GM06990 (cell line): ENCODE results near the gene STK39.
A peak's percentile ranks its signal among the peaks of the same experiment; 100 is the strongest.

Experiments
- DNase-seq: peaks from one replicate; pipeline ENCODE4 v3.0.0-alpha.2; 2011; ENCODE audit not compliant: insufficient read length; ENCODE audit errors: extremely low read depth
- H3K27me3 ChIP-seq: replicated peaks from 2 replicates; pipeline ENCODE4 v1.6.0; 2011; ENCODE audit warnings: low read length; ENCODE audit not compliant: control insufficient read depth, insufficient read depth
- H3K36me3 ChIP-seq: 2 replicates; pipeline ENCODE4 v1.5.1; 2011; ENCODE audit warnings: low read length; ENCODE audit not compliant: control insufficient read depth, insufficient read depth
- H3K4me3 ChIP-seq: replicated peaks from 2 replicates; pipeline ENCODE4 v1.5.1; 2011; ENCODE audit warnings: low read depth, mild to moderate bottlenecking, control low read depth, low read length
- TF ChIP-seq, protein P1 (sequence below): IDR thresholded peaks from 2 replicates; pipeline ENCODE4 v1.5.1; 2011; ENCODE audit warnings: low read length, control low read depth, mild to moderate bottlenecking, inconsistent platforms; ENCODE audit not compliant: insufficient read depth, poor library complexity, severe bottlenecking

STK39 gene

DNA sequence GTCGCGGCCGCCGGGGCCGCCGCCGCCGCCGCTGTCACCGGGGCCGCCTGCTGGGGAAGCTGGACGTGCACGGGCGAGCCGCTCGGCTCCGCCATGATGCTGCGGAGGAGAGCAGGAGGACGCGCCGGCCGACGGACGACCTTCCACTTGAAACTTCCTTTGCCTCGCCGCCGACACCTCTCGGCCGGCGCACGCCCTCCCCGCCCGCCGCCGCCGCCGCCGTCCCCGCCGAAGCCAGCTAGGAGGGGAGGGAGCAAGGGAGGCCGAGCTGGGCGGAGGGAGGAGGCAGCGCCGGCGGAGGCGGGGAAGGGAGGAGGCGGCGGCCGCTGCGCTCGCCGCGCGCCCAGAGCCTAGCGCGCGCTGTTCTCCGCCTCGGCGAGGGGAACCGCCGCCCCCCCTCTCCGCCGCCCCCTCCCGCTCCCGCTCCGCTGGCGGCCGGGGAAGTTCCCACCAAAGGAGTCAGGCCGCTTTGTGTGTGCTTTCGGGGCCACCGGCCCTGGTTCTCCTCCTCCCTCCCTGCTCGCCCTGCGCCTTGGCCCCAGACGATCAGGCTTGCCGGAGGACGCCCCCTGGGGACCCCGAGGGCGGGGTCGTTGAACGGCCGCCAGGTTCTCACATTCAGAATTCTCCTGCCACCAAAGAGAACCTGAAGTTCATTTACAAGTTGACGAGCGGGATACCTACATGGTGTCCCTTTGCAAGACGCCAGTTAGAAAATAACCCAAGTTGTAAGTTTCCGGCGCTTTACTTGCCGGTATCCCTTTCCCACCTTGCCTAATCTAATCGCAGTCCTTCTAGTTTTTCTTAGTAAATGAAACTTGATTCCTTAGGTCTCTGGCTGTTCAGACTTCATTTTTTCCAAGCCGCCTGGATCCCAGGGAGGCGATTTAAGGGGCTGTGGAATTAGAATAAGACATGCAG lies at the start of gene STK39:
TSS of gene STK39 (minus strand) at position 255 of the 921 bp plus-strand sequence. CDS start at position 95, 160 bp downstream.
- H3K27me3 ChIP-seq, result peaks cover 2% of the 10 kb centered on the region
- TF ChIP-seq, protein P1, sequence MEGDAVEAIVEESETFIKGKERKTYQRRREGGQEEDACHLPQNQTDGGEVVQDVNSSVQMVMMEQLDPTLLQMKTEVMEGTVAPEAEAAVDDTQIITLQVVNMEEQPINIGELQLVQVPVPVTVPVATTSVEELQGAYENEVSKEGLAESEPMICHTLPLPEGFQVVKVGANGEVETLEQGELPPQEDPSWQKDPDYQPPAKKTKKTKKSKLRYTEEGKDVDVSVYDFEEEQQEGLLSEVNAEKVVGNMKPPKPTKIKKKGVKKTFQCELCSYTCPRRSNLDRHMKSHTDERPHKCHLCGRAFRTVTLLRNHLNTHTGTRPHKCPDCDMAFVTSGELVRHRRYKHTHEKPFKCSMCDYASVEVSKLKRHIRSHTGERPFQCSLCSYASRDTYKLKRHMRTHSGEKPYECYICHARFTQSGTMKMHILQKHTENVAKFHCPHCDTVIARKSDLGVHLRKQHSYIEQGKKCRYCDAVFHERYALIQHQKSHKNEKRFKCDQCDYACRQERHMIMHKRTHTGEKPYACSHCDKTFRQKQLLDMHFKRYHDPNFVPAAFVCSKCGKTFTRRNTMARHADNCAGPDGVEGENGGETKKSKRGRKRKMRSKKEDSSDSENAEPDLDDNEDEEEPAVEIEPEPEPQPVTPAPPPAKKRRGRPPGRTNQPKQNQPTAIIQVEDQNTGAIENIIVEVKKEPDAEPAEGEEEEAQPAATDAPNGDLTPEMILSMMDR, result no peak
- peak within 1 kb of the TSS; percentile 54 for H3K4me3 ChIP-seq
- no peaks in the 10 kb centered on the region for H3K36me3 ChIP-seq
- DNase-seq, result peak; percentile 52

DNA sequence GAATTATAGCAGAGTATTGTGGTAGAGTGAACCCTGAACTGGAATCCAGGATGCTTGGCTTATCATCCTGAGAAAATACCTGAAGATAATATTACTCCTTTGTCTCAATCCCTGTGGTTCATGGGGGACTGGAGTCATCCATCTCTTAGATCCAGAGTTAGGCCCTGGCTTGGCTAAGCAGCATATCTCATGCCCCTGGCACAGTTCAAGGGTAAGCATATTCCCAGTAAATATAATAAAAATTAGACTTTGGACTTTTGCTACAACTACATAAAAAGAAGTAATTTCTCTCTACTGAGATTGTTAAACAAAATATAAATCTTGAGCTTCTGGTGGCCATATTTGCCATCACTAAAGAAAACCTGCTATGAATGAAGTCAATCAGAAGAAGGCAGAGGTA lies 47.7 kb upstream of the STK39 start:
- Histone ChIP-seq H3K27me3 (no peaks in the 10 kb centered on the region), H3K36me3 (no peaks in the 10 kb centered on the region), H3K4me3 (no peak overlapping the region)
- DNase-seq, result no peak
- TF ChIP-seq, protein P1, result no peak

DNA sequence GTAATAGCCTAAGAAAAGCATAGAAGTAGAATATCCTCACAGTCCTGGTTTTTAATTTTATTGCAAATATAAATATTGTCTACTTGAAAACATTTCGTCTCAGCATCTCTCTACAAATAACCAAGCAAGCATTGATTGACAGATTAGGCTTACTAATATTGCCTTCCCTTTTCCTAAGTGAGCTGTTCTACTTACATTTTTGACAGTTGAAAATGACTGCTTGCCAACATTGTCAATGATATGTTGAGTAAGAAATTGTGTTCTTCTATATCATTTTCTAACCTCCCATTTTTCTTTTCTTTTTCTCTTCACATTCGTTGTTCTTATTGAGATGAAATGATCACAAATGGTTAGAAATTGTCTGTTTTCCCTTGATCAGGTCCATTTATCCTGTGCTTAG lies 47.0 kb upstream of the STK39 start:
- H3K4me3 ChIP-seq, result no peak overlapping the region
- TF ChIP-seq, protein P1, result no peak
- DNase-seq, result no peak
- H3K27me3 ChIP-seq, result no peaks in the 10 kb centered on the region
- H3K36me3 ChIP-seq, result no peaks in the 10 kb centered on the region

DNA sequence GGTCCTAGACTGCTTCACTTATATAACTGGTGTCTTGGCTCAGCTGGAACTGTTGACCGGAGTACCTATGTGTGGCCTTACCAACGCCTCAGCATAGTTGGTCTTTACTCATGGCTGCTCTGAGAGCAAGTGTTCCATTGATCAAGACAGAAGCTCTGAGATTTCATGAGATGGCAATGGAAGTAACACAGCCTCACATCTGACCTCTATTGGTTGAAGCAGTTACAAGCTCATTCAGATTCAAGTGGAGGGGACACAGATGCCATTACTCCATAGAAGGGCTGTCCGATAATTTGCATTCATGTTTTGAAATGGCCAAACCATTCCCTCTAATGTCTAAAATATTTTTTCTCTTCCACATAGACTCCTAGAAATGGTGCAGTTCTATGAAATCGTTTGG lies 46.4 kb upstream of the STK39 start:
- DNase-seq, result no peak
- Histone ChIP-seq H3K4me3 (no peak overlapping the region), H3K36me3 (no peaks in the 10 kb centered on the region), H3K27me3 (no peaks in the 10 kb centered on the region)
- TF ChIP-seq, protein P1, result no peak

DNA sequence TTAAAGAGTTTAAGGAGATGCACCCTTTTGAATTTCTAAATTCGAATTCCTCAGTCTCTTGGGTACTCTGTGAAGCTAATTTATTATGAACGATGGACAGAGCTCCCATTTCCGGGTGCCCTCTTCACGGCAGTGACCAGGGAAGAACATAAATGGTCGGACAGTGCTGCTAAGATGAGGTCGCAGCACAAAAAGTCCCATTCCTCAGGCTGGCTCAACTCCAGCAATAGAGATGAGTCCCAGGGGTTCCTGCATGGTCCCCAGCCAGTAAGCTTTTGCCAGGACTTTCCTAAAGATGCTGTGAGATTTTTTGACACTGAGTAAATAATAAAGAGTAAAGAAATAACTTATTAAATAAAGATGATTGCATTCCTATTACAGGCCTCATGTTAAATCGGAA lies 43.0 kb upstream of the STK39 start:
- H3K36me3 ChIP-seq, result no peaks in the 10 kb centered on the region
- TF ChIP-seq, protein P1, result no peak
- H3K27me3 ChIP-seq, result no peaks in the 10 kb centered on the region
- no peak for DNase-seq
- no peak overlapping the region for H3K4me3 ChIP-seq
